ENCODE measurements around the gene PUM1.
"Not testable (repeated sequence)": the region's sequence is repeated elsewhere in the genome, so short reads cannot be mapped to it uniquely, and the experiment has no call there.

PUM1 gene

GRCh38 chr1:30990591-30990990 lies 74.9 kb downstream of the PUM1 start:
- no peak for DNase-seq

GRCh38 chr1:30988045-30988444 lies 77.5 kb downstream of the PUM1 start:
- no peak for DNase-seq

- DNase-seq = no peak
These were observed 78.8 kb downstream of the PUM1 start for GRCh38 chr1:30986755-30987154.

- no peak for DNase-seq
These were observed 80.5 kb downstream of the PUM1 start for GRCh38 chr1:30984991-30985503.

- no peak for DNase-seq
These were observed 81.2 kb downstream of the PUM1 start for GRCh38 chr1:30984165-30984889.

- DNase-seq = no peak
These were observed 82.6 kb downstream of the PUM1 start for GRCh38 chr1:30982937-30983336.

- DNase-seq = no peak
These were observed 83.1 kb downstream of the PUM1 start for GRCh38 chr1:30982431-30982830.

GRCh38 chr1:30981172-30981571 lies 84.3 kb downstream of the PUM1 start:
- DNase-seq = no peak

- DNase-seq = no peak
These were observed 88.0 kb downstream of the PUM1 start for GRCh38 chr1:30977511-30977910.

GRCh38 chr1:30977105-30977504 lies 88.4 kb downstream of the PUM1 start:
- DNase-seq = no peak

- DNase-seq = no peak
These were observed 89.4 kb downstream of the PUM1 start for GRCh38 chr1:30976143-30976542.

GRCh38 chr1:30975217-30975616 lies 90.3 kb downstream of the PUM1 start:
- DNase-seq = no peak

- no peak for DNase-seq
These were observed 91.0 kb downstream of the PUM1 start for GRCh38 chr1:30974536-30974935.

- DNase-seq = not testable (repeated sequence)
These were observed 93.2 kb downstream of the PUM1 start for GRCh38 chr1:30972349-30972748.

- DNase-seq = no peak
These were observed 94.0 kb downstream of the PUM1 start for GRCh38 chr1:30971496-30971895.

- DNase-seq = no peak
These were observed 95.6 kb downstream of the PUM1 start for GRCh38 chr1:30969903-30970302.

- DNase-seq = no peak
These were observed 97.1 kb downstream of the PUM1 start for GRCh38 chr1:30968220-30968971.

GRCh38 chr1:30966690-30967369 lies 98.7 kb downstream of the PUM1 start:
- no peak for DNase-seq

GRCh38 chr1:30965924-30966599 lies 99.5 kb downstream of the PUM1 start:
- no peak for DNase-seq

- DNase-seq = no peak
These were observed 100.8 kb downstream of the PUM1 start for GRCh38 chr1:30964706-30965105.

- no peak for DNase-seq
These were observed 102.7 kb downstream of the PUM1 start for GRCh38 chr1:30962609-30963508.
